ENCODE results near the gene EAF1. TPM values are rescaled to one million over a fixed set of nuclear protein-coding genes. Genes with fewer than 3 reads are reported as not detected.

EAF1 gene
- total and polyA plus RNA-seq, 2 donors, result 10.6 to 10.9 TPM

DNA sequence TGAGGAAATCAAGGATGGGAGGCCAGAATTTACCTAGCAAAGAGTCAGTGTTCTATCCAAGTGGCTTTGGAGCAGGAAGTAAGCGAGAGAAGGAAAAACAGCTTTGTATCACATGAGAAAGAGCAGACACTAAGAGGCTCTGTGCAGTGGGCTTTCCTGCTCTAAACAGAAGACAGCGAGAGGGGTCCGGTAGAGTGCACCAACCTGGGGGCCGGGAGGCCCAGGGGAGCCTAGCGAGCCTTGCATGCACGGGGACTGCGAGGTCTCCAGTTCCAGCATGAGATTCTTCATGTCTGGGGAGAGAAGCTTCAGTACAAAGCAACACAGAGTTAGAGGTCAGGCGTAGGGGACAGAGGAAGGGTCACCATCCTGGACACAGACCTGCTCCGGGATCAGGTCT, 60.6 kb downstream of the EAF1 start:
- H3K27ac ChIP-seq (ENCODE audit: low read depth), result no peak overlapping the region
- H3K4me3 ChIP-seq (ENCODE audit: low read depth, low read length), result no peak overlapping the region
- DNase-seq (ENCODE audit: extremely low spot score), result no peak
- H3K36me3 ChIP-seq (ENCODE audit: insufficient read depth), result no peaks in the 10 kb centered on the region
- 96% methylated on average over 9 of the region's 9 CpGs for WGBS
- no peaks in the 10 kb centered on the region for H3K4me1 ChIP-seq (ENCODE audit: insufficient read depth)

GRCh38 chr3:15490158-15490557, 62.8 kb downstream of the EAF1 start:
- Histone ChIP-seq H3K4me1 (ENCODE audit: insufficient read depth) (no peaks in the 10 kb centered on the region), H3K27ac (ENCODE audit: low read depth) (no peak overlapping the region), H3K4me3 (ENCODE audit: low read depth, low read length) (no peak overlapping the region), H3K36me3 (ENCODE audit: insufficient read depth) (no peaks in the 10 kb centered on the region)
- 92% methylated on average over 2 of the region's 2 CpGs for WGBS
- DNase-seq (ENCODE audit: extremely low spot score), result no peak

- Histone ChIP-seq H3K27ac (ENCODE audit: low read depth) (no peak overlapping the region), H3K4me1 (ENCODE audit: insufficient read depth) (no peaks in the 10 kb centered on the region), H3K4me3 (ENCODE audit: low read depth, low read length) (no peak overlapping the region), H3K36me3 (ENCODE audit: insufficient read depth) (no peaks in the 10 kb centered on the region)
- 95% methylated on average over 8 of the region's 8 CpGs for WGBS
- no peak for DNase-seq (ENCODE audit: extremely low spot score)
These were observed 63.7 kb downstream of the EAF1 start for GRCh38 chr3:15491143-15491542.

Small RNA genes lying within 50 kb of the gene (small RNA-seq; reads per million reads assigned to genes)
- not detected for gene RNU6-1024P

Other genes starting within 250 kb of the EAF1 start
- gene CAPN7, start 221.4 kb upstream of the EAF1 start, total RNA-seq, result 87.7 TPM
- 25.1 TPM for gene CAPN7, start 221.4 kb upstream of the EAF1 start, polyA plus RNA-seq
- gene SH3BP5, start 95.0 kb upstream of the EAF1 start, total RNA-seq, result 55.6 TPM
- 44.8 TPM for gene SH3BP5, start 95.0 kb upstream of the EAF1 start, polyA plus RNA-seq
- gene METTL6, start 54 bp upstream of the EAF1 start, total RNA-seq, result 37.1 TPM
- gene METTL6, start 54 bp upstream of the EAF1 start, polyA plus RNA-seq, result 11.1 TPM
- 6.8 TPM for gene COLQ, start 94.1 kb downstream of the EAF1 start, total RNA-seq
- 1.8 TPM for gene COLQ, start 94.1 kb downstream of the EAF1 start, polyA plus RNA-seq
- gene HACL1, start 174.0 kb downstream of the EAF1 start, total RNA-seq, result 30.3 TPM
- 15.7 TPM for gene HACL1, start 174.0 kb downstream of the EAF1 start, polyA plus RNA-seq
- 24.6 TPM for gene BTD, start 174.1 kb downstream of the EAF1 start, total RNA-seq
- 21.4 TPM for gene BTD, start 174.1 kb downstream of the EAF1 start, polyA plus RNA-seq